ENCODE data around the gene RNF115. TPM values are rescaled to one million over a fixed set of nuclear protein-coding genes. Genes with fewer than 3 reads are reported as not detected.
"Not testable (repeated sequence)": the region's sequence is repeated elsewhere in the genome, so short reads cannot be mapped to it uniquely, and the experiment has no call there.

The RNF115 gene
- total RNA-seq, 1 experiment from 2014 or later, result 9.9 TPM

GRCh38 chr1:145778146-145778540, 45.8 kb downstream of the RNF115 start:
- no peak for DNase-seq (ENCODE audit: low spot score)

- no peak for DNase-seq (ENCODE audit: low spot score)
These were observed 46.3 kb downstream of the RNF115 start for GRCh38 chr1:145777357-145778145.

- DNase-seq (ENCODE audit: low spot score), result no peak
These were observed 50.5 kb downstream of the RNF115 start for GRCh38 chr1:145773423-145773822.

- no peak for DNase-seq (ENCODE audit: low spot score)
These were observed 52.8 kb downstream of the RNF115 start for GRCh38 chr1:145771056-145771455.

- not testable (repeated sequence) for DNase-seq (ENCODE audit: low spot score)
These were observed 55.9 kb downstream of the RNF115 start for GRCh38 chr1:145768004-145768403.

GRCh38 chr1:145766926-145767325, 57.0 kb downstream of the RNF115 start:
- DNase-seq (ENCODE audit: low spot score), result not testable (repeated sequence)

GRCh38 chr1:145765585-145766360, 58.1 kb downstream of the RNF115 start:
- not testable (repeated sequence) for DNase-seq (ENCODE audit: low spot score)

- DNase-seq (ENCODE audit: low spot score), result not testable (repeated sequence)
These were observed 58.8 kb downstream of the RNF115 start for GRCh38 chr1:145765127-145765526.

- not testable (repeated sequence) for DNase-seq (ENCODE audit: low spot score)
These were observed 59.5 kb downstream of the RNF115 start for GRCh38 chr1:145764231-145764940.

- DNase-seq (ENCODE audit: low spot score), result not testable (repeated sequence)
These were observed 61.9 kb downstream of the RNF115 start for GRCh38 chr1:145762001-145762400.

- not testable (repeated sequence) for DNase-seq (ENCODE audit: low spot score)
These were observed 62.4 kb downstream of the RNF115 start for GRCh38 chr1:145761498-145761897.

- DNase-seq (ENCODE audit: low spot score), result not testable (repeated sequence)
These were observed 63.4 kb downstream of the RNF115 start for GRCh38 chr1:145760395-145760949.

GRCh38 chr1:145759721-145760120, 64.2 kb downstream of the RNF115 start:
- DNase-seq (ENCODE audit: low spot score), result no peak

GRCh38 chr1:145758575-145758974, 65.3 kb downstream of the RNF115 start:
- DNase-seq (ENCODE audit: low spot score), result no peak

GRCh38 chr1:145758116-145758515, 65.8 kb downstream of the RNF115 start:
- no peak for DNase-seq (ENCODE audit: low spot score)

GRCh38 chr1:145757420-145757819, 66.5 kb downstream of the RNF115 start:
- DNase-seq (ENCODE audit: low spot score), result no peak

GRCh38 chr1:145751491-145752037, 72.3 kb downstream of the RNF115 start:
- no peak for DNase-seq (ENCODE audit: low spot score)

- DNase-seq (ENCODE audit: low spot score), result no peak
These were observed 73.5 kb downstream of the RNF115 start for GRCh38 chr1:145750426-145750825.

GRCh38 chr1:145747398-145748247, 76.3 kb downstream of the RNF115 start:
- DNase-seq (ENCODE audit: low spot score), result no peak

GRCh38 chr1:145740269-145740668, 83.6 kb downstream of the RNF115 start:
- DNase-seq (ENCODE audit: low spot score), result no peak
